Activated CD4-positive, CD25-positive, alpha-beta regulatory T cell treated with anti-CD3 and anti-CD28 coated beads, Interleukin-2, amount 50 U/mL, for 16 hours (primary cell): ENCODE data around the gene AASDH.
"Not testable (repeated sequence)": the region's sequence is repeated elsewhere in the genome, so short reads cannot be mapped to it uniquely, and the experiment has no call there.

ENCODE experiments used
- DNase-seq: peaks from one replicate; pipeline ENCODE4 v3.0.0-alpha.2; 2020; ENCODE audit warnings: low read depth, low spot score

AASDH gene

GRCh38 chr4:56389558-56389957 is 2.3 kb upstream of the AASDH start:
- DNase-seq: no peak

DNA sequence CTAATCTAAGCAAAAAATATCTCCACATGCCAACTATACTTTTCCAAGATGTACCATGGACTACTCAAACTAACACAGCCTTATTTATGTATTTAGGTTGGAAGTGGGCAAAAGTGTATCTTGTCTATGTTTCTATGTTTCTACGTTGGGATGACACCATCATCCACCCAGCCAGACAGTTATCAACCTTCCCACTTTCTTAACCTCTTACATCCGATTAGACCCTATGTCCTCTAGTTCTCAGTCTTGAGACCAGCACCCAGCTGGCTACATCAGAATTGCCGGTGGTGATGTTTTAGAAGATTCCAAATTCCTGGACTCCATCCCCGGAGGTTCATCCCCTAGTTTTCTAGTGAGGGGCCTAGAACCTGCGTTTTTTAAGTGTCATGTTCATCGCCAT is 1.0 kb upstream of the AASDH start:
- no peak for DNase-seq

GRCh38 chr4:56386091-56386490 is 1.2 kb downstream of the AASDH start:
- no peak for DNase-seq

DNA sequence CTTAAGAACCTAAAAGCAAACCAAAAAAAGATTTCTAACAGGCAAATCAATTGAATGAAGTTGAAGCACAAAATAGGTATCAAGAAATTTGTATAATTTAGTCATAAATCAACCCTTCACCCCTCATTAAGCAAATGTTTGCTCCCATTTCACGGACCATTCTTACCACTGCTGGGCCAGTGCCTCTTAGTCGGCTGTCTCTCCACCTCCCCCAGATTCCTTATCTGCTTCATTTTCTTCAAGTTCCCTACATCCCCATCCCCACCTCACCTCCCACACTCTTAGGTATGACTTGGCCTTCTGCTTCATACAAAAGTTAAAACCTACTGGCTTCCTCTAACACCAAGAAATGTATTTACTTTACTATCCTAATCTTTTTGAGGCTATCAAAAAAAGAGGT is 11.8 kb downstream of the AASDH start:
- no peak for DNase-seq

DNA sequence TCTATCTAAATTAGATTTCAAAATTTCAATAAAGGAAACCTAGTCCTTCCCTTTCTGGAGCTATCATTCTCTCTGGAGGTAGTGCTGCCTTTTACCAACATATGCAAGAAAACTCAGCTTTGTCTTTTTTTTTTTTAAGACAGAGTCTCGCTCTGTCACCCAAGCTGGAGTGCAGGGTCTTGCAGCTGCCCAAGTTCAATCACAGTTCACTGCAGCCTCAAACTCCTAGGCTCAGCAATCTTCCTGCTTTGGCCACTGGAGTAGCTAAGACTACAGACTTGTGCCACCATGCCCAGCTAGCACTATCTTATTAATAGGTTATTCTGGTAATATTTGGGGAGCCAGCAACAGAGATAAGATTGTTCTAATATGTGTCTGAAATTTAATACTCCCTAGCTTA is 12.3 kb downstream of the AASDH start:
- no peak for DNase-seq

GRCh38 chr4:56372774-56373173 is 14.5 kb downstream of the AASDH start:
- DNase-seq: no peak

DNA sequence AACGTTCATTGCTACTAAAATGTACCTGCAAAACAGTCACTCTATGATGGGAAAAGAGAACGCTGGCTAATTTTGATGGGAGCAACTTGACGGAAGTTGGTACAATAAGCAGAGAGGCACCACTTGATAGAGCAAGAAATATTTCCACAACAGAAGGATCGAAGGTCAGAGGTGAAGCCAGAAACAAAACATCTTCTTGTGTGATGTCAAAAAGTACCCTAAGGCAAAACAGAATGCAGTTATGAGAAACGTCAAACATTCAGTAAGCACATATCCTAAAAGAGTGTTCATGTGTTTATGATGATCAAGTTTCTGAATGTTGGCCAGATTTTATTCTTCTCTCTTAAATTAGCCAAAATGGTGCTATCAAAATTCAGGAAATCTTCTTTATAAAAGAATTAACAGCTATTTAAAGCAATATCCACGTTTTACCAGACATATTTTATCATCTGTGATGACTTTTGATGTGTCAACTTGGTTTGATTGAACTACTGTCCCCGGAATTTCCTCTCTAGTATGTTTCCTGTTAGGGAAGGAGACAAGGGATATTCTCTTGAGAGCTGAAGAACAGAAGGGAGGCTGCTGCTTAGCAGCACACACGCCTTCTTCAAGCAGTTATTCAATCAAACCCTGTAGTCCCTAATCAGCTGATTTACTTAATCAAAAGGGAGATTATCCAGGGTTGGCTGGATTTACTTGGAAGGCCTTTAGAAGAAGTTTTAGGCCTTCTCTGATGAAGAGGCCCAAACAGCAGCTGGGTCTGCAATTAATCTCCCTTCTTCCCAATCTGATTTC is 15.7 kb downstream of the AASDH start:
- no peak for DNase-seq

- DNase-seq: no peak
Measured at GRCh38 chr4:56370377-56370776, 16.9 kb downstream of the AASDH start.

DNA sequence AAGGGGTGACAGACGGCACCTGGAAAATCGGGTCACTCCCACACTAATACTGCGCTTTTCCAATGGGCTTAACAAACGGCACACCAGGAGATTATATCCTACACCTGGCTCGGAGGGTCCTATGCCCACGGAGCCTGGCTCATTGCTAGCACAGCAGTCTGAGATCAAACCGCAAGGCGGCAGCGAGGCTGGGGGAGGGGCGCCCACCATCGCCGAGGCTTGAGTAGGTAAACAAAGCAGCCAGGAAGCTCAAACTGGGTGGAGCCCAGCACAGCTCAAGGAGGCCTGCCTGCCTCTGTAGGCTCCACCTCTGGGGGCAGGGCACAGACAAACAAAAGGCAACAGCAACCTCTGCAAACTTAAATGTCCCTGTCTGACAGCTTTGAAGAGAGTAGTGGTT is 24.3 kb downstream of the AASDH start:
- not testable (repeated sequence) for DNase-seq

GRCh38 chr4:56360071-56360470 is 27.2 kb downstream of the AASDH start:
- DNase-seq: no peak

GRCh38 chr4:56356650-56357049 is 30.6 kb downstream of the AASDH start:
- DNase-seq: no peak

DNA sequence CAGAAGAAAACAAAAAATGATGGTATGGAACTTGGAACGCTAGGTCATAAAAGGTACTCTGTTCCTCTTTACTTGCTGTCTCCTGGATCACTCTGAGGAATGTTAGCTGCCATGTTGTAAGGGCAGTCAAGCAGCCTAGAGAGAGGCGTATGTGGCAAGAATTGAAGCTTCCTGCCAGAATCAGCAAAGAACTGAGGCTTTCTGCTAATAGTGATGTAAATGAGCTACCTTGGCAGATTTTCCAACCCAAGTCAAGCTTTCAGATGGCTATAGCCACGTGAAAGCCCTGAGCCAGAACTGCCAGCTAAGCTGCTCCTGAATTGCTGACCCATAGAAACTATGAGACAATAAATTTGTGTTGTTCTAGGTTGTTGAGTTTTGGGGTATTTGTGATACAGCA is 38.7 kb downstream of the AASDH start:
- no peak for DNase-seq

DNA sequence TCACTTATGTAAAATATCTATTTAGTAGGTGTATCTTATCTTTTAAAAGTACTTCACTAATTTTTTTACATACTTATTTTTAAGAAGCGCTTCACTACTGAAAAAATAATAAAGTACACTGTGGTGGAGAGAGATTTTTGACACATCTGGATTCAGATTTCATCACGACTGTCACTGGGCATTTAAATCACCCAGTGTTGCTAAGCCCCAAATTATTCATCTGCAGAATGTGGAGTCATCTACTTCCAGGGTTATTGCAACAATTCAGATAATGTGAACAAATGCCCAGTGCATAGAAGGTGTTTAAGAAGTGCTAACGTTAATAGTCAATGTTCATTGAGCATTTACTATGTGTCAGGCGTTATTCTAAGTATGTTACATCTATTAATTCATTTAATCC is 41.8 kb downstream of the AASDH start:
- DNase-seq: no peak

DNA sequence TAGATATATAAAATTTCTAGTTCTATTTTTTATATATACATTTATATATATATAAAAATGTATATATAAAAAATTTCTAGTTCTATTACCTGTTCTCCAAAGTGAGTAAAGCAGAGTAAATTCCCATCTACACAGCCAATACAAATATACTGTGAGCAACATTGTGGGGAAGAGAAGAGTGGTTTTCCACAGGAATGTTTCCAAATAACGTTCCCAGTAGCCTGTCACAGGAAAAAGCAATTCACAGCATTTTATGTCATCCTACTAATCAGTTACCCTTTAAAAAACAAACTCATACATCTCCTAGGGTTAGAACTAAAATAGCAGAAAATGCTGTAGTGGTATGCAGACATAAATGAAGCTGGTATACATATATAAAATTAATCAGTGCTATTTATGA is 44.5 kb downstream of the AASDH start:
- no peak for DNase-seq

DNA sequence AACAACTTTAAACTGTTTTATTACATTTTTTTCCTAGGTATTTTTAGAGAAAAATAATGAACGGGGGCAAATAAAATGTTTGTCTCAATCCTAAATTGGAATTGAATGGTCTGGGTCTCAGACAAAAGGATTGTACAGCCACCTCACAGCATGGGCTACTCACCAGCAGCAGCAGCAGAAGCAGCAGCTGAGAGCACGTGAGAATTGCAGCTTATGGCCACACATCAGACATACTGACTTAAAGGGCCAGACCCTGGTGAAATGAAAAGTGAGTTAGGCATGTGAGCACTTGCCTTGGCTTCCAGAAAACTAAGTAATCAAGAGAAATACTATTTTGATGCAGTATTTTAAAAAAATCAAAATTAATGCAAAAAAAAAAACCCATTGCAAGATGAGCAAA is 56.6 kb downstream of the AASDH start:
- DNase-seq: no peak

- DNase-seq: no peak
Measured at GRCh38 chr4:56326363-56326762, 60.9 kb downstream of the AASDH start.

DNA sequence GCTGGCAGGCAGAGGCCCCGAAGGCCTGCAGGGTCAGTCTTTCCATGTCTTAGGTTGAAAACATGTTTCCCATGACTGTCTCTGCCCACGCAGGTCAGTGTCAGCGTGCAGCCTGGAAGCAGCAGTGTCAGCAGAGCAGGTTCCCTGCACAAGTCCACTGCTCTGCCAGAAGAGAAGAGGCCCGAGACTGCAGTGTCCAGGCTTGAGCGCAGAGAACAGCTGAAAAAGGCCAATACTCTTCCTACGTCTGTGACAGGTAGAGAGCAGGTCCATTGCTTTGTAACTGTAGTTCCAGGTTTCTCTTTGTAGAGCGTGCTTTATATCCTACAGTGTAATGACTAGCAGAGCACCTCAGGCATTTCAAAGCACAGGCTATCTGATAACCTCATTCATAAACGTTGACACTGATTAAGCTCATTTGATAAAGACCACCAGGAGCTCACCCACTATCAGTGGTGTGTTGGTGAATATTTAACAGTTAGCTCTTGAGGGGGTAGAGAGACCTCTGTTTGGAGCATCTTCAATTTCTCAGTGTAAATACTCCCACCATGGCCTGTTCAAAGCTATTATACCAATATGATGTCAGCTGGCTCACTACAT is 63.2 kb downstream of the AASDH start:
- DNase-seq: no peak

- DNase-seq: no peak
Measured at GRCh38 chr4:56323327-56323726, 64.0 kb downstream of the AASDH start.

GRCh38 chr4:56321251-56321650 is 66.0 kb downstream of the AASDH start:
- no peak for DNase-seq

DNA sequence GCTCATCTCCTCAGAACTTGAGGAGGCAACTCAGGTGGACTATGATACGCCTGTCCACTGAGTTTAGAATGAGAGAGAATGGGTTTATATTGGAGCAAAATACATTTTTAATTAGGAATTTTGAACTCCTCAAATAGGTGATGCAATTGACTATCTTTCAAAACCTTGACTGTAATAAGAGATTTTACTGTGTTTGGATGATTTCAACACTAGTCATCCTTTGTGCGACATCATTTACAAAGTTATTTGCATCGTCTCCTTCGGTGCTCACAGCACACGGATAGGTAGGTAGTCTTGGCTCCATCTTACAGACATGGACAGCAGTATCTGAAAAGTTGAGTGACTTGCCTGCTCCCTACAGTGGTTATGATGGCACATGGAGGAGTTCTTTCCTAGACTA is 67.0 kb downstream of the AASDH start:
- DNase-seq: no peak

DNA sequence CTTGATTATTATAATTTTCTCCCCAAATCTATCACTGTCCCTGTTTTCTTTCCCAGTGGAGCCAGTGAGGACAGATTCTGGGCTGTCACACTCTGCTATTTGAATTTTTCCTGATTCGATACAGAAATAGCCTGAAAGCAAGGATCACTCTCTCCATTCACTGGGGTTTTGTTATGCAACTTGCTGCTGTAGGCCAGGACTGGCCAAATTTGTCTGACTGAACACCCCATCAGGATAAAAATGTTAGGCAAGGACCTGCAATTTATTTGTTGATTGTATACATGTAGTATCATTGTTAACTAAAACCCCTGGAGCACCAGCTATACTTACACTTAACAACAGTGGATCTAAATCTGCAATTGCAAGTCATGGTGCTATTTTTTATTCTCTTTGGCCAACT is 68.7 kb downstream of the AASDH start:
- DNase-seq: no peak

DNA sequence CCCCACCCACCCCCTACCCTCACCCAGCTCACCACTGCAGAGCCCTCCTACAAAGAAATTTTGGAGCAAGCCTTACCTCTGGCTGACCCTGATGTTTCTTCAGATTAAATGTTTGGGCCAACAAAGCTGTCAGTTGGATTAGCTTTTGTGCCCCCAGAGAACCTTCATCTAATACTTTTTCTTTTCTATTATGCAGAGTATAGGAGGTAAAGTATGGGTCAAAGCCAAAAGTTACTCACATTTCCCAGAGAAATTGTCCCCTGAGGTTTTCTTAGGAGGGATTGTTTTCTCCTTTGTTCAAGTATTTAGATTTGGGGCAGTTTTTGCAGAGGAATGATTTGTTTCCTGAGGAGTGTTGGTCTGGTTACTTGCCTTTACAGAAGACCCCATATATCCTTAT is 69.5 kb downstream of the AASDH start:
- no peak for DNase-seq

DNA sequence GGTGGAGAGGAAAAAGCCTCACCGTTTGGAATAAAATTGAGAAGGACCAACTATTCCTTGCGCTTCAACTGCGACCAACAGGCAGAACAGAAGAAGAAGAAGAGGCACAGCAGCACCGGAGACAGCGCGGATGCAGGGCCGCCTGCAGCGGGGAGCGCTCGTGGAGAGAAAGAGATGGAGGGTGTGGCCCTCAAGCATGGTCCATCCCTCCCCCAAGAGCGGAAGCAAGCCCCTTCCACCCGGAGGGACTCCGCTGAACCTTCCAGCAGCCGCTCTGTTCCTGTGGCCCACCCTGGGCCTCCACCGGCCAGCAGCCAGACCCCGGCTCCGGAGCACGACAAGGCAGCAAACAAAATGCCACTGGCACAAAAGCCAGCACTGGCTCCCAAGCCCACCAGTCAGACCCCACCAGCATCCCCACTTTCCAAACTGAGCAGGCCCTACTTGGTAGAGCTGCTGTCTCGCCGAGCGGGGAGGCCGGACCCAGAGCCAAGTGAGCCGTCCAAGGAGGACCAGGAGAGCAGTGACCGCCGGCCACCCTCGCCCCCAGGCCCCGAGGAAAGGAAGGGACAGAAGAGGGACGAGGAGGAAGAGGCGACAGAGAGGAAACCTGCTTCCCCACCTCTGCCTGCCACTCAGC is 71.2 kb downstream of the AASDH start:
- DNase-seq: no peak
